Measurements from ENCODE around the gene PIP4K2C.

Gene PIP4K2C

GRCh38 chr12:57606821-57607220 is 15.8 kb downstream of the PIP4K2C start:
- Histone ChIP-seq H3K4me2 (ENCODE audit: insufficient read depth, low read length) (no peak overlapping the region), H3K36me3 (ENCODE audit: insufficient read depth, low read length) (peaks cover 9% of the 10 kb centered on the region; the same call in 1 of the 2 replicates), H3K9me3 (ENCODE audit: insufficient read depth, low read length, severe bottlenecking) (no peaks in the 10 kb centered on the region), H3K4me3 (ENCODE audit: low read depth in 1 of 2, low read length in 2 of 2) (no peak overlapping the region), H3K27me3 (ENCODE audit: insufficient read depth, low read length, poor library complexity) (no peaks in the 10 kb centered on the region), H3K79me2 (ENCODE audit: insufficient read depth, low read length) (no peaks in the 10 kb centered on the region; the same call in 1 of the 2 replicates), H3K27ac (ENCODE audit: low read length) (no peak overlapping the region), H2AFZ (ENCODE audit: low read depth, low read length) (no peak overlapping the region), H3K9ac (ENCODE audit: low read depth, low read length) (no peak overlapping the region), H4K20me1 (ENCODE audit: insufficient read depth, low read length) (no peaks in the 10 kb centered on the region), H3K4me1 (ENCODE audit: insufficient read depth, low read length) (peaks cover 21% of the 10 kb centered on the region)
- ATAC-seq (ENCODE audit: insufficient read depth, low read depth) (no peak), DNase-seq (no peak)
- TF ChIP-seq EZH2 (IDR thresholded peaks at IDR 0.05; ENCODE audit: borderline replicate concordance, low read depth, low read length, severe bottlenecking) (no peak), CTCF (IDR thresholded peaks at IDR 0.05; ENCODE audit: borderline replicate concordance, extremely low read depth, low read length, poor library complexity, severe bottlenecking) (no peak)

DNA sequence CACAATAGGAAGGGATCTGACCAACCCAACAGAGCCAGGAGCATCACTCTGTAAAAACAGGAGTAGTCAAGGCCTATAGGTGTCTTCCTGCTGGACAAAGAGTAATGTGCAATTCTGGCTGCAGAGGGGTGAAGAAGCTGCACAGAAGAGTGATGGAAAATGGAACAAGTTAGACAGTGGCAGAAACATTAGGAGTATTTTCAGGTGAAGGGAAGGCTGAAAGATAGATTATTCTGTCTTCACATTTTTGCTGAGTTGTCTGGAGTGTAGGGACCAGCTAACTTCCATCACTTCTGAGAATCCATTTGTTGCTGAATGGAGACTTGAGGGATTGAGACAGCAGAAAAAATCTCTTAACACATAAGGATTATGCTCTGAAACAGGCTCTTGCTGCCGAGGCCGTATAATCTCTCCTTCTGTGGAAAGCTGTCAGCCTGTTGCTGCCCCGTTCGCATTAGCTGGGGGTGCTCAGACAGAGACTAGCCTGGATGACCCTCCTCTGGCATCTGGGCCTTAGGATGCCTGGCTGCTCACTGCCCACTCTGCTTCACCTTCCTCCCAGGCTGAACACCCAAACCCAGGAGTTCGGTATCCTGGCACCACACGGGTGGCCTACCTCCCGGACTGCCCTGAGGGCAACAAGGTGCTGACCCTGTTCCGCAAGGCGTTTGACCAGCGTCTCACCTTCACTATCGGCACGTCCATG is 17.1 kb downstream of the PIP4K2C start:
- ATAC-seq (ENCODE audit: insufficient read depth, low read depth), result no peak
- H3K79me2 ChIP-seq (ENCODE audit: insufficient read depth, low read length), result no peaks in the 10 kb centered on the region; the same call in 1 of the 2 replicates
- peaks cover 21% of the 10 kb centered on the region for H3K4me1 ChIP-seq (ENCODE audit: insufficient read depth, low read length)
- DNase-seq, result no peak
- H2AFZ ChIP-seq (ENCODE audit: low read depth, low read length), result no peak overlapping the region
- no peaks in the 10 kb centered on the region for H4K20me1 ChIP-seq (ENCODE audit: insufficient read depth, low read length)
- no peak overlapping the region for H3K4me2 ChIP-seq (ENCODE audit: insufficient read depth, low read length)
- H3K9ac ChIP-seq (ENCODE audit: low read depth, low read length), result no peak overlapping the region
- no peaks in the 10 kb centered on the region for H3K36me3 ChIP-seq (ENCODE audit: insufficient read depth, low read length)
- TF ChIP-seq CTCF (IDR thresholded peaks at IDR 0.05; ENCODE audit: borderline replicate concordance, extremely low read depth, low read length, poor library complexity, severe bottlenecking) (no peak), EZH2 (IDR thresholded peaks at IDR 0.05; ENCODE audit: borderline replicate concordance, low read depth, low read length, severe bottlenecking) (no peak)
- no peaks in the 10 kb centered on the region for H3K9me3 ChIP-seq (ENCODE audit: insufficient read depth, low read length, severe bottlenecking)
- H3K4me3 ChIP-seq (ENCODE audit: low read depth in 1 of 2, low read length in 2 of 2), result no peak overlapping the region
- H3K27me3 ChIP-seq (ENCODE audit: insufficient read depth, low read length, poor library complexity), result peaks cover 10% of the 10 kb centered on the region
- no peak overlapping the region for H3K27ac ChIP-seq (ENCODE audit: low read length)

DNA sequence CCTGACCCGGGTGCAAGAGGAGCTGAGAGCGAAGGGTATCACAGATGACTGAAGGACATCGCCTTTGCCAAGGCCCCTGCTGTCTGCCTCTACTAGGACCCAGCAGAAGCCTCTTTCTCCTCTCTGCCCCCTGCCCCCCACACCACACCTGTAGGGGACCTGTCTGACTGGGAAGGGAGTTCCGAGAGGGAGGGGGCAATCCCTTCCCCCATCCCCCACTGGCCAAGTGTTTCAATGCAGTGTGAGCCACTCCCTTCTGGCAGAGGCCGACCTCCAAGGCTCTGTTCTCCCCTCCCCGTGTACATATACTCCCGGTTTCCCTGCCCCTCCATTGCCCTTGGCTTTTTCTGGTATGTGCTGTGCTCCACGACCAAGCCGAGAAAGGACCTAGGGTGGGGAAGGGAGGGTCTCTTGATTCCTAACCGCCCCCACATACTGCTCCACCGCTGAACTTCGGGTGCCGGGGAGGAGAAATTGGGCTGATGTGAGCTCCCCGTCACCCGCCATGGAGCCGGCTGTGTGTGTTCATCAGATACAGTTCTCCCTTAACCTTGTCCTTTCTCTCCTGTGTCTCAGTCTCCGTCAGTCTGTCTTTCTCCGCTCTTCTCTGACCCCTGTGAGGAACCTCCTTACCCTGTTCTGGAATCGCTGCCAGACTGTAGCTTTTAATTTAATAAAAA is 18.2 kb downstream of the PIP4K2C start:
- H3K79me2 ChIP-seq (ENCODE audit: insufficient read depth, low read length), result no peaks in the 10 kb centered on the region; the same call in 1 of the 2 replicates
- no peaks in the 10 kb centered on the region for H4K20me1 ChIP-seq (ENCODE audit: insufficient read depth, low read length)
- ATAC-seq (ENCODE audit: insufficient read depth, low read depth), result no peak
- no peaks in the 10 kb centered on the region for H3K36me3 ChIP-seq (ENCODE audit: insufficient read depth, low read length)
- peaks cover 14% of the 10 kb centered on the region for H3K4me1 ChIP-seq (ENCODE audit: insufficient read depth, low read length)
- H3K27me3 ChIP-seq (ENCODE audit: insufficient read depth, low read length, poor library complexity), result peaks cover 22% of the 10 kb centered on the region
- H3K4me3 ChIP-seq (ENCODE audit: low read depth in 1 of 2, low read length in 2 of 2), result no peak overlapping the region
- TF ChIP-seq CTCF (IDR thresholded peaks at IDR 0.05; ENCODE audit: borderline replicate concordance, extremely low read depth, low read length, poor library complexity, severe bottlenecking), result no peak
- no peak for TF ChIP-seq EZH2 (IDR thresholded peaks at IDR 0.05; ENCODE audit: borderline replicate concordance, low read depth, low read length, severe bottlenecking)
- no peak overlapping the region for H3K4me2 ChIP-seq (ENCODE audit: insufficient read depth, low read length)
- no peak overlapping the region for H3K27ac ChIP-seq (ENCODE audit: low read length)
- H3K9me3 ChIP-seq (ENCODE audit: insufficient read depth, low read length, severe bottlenecking), result no peaks in the 10 kb centered on the region
- no peak overlapping the region for H3K9ac ChIP-seq (ENCODE audit: low read depth, low read length)
- DNase-seq, result no peak
- H2AFZ ChIP-seq (ENCODE audit: low read depth, low read length), result no peak overlapping the region
